Erythroblast (primary cell): ENCODE data around the gene NMT2.

Experiments used
- DNase-seq, 2 experiments: peaks; one replicate each; lab custom pipeline; 2025; lab: John Stamatoyannopoulos, UW
- GATA1 ChIP-seq: IDR thresholded peaks from 2 replicates; pipeline ENCODE4 v1.6.1; 2011; ENCODE audit warnings: low read depth, mild to moderate bottlenecking, control low read depth, low read length, moderate library complexity
- POLR2A ChIP-seq: IDR thresholded peaks from 2 replicates; pipeline ENCODE4 v1.6.1; 2011; ENCODE audit warnings: mild to moderate bottlenecking, low read length

NMT2 gene

GRCh38 chr10:15075421-15075820 lies 93.1 kb downstream of the NMT2 start:
- DNase-seq: no peak
- TF ChIP-seq GATA1 (no peak), POLR2A (no peak)

GRCh38 chr10:15072358-15072757 lies 96.1 kb downstream of the NMT2 start:
- TF ChIP-seq POLR2A (no peak), GATA1 (no peak)
- no peak for DNase-seq

- no peak for DNase-seq
- no peak for TF ChIP-seq POLR2A
- TF ChIP-seq GATA1: no peak
These were observed 99.3 kb downstream of the NMT2 start for GRCh38 chr10:15069230-15069629.

DNA sequence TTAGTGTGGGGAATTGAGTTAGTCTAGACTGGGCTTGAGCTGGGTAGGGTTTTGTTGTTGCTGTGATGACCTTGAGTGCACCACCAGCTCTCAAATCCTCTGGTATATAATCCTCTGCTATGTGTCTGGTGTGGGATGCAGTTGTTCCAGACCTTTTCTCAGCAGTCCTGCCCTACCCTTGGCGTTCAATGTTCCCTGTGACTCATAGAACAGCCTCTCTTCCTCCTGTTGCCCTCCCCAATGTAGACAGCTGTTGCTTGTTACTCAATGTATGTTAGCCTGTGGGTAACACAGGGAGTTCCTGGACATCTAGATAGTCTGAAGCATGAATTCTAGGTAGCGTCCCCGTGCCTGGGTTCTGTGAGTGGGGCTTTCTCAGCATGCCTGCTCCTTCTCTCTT lies 99.7 kb downstream of the NMT2 start:
- DNase-seq: no peak
- TF ChIP-seq GATA1 (no peak), POLR2A (no peak)

GRCh38 chr10:15067154-15067553 lies 101.3 kb downstream of the NMT2 start:
- DNase-seq: no peak
- TF ChIP-seq GATA1 (no peak), POLR2A (no peak)

- no peak for TF ChIP-seq GATA1
- TF ChIP-seq POLR2A: no peak
- DNase-seq: no peak
These were observed 107.9 kb downstream of the NMT2 start for GRCh38 chr10:15060638-15061037.

- TF ChIP-seq POLR2A: no peak
- TF ChIP-seq GATA1: no peak
- DNase-seq: no peak
These were observed 108.6 kb downstream of the NMT2 start for GRCh38 chr10:15059914-15060313.

GRCh38 chr10:15058689-15059088 lies 109.8 kb downstream of the NMT2 start:
- DNase-seq: no peak

More at GRCh38 chr10:15058689-15059088, 109.8 kb downstream of the NMT2 start:
- TF ChIP-seq POLR2A: no peak
- TF ChIP-seq GATA1: no peak
